ENCODE data around the gene TFF1.

The TFF1 gene

DNA sequence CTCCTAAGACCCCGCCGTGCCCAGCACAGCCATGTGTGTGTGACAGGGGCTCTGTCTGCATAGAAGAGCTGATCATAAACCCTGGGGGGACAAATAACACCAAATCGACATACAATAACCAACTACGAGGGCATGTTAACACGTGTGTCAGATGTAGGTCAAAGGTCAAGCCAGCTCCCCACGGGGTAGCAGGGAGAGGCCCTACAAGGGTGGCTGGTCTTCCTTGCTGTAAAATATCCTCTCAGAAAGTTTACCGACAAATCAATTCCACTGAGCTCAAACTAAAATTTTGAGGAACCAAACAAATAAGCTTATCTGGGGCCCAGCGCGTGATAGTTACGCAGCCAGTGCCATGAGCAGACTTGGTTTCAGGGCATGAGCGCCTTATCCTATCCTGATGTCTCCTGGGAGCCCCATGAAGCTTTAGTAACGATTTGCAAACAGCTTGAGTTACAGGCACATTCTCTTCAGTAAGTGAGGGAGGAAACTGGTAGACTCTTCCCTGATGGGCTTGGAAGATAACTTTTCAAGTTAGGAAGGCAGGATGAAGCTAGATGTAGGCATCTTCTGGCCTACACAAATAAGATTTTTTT, 32.2 kb upstream of the TFF1 start:
- in situ Hi-C loops (cut with HindIII; ENCODE audit: low sequenced_read_pairs): no loop called here

DNA sequence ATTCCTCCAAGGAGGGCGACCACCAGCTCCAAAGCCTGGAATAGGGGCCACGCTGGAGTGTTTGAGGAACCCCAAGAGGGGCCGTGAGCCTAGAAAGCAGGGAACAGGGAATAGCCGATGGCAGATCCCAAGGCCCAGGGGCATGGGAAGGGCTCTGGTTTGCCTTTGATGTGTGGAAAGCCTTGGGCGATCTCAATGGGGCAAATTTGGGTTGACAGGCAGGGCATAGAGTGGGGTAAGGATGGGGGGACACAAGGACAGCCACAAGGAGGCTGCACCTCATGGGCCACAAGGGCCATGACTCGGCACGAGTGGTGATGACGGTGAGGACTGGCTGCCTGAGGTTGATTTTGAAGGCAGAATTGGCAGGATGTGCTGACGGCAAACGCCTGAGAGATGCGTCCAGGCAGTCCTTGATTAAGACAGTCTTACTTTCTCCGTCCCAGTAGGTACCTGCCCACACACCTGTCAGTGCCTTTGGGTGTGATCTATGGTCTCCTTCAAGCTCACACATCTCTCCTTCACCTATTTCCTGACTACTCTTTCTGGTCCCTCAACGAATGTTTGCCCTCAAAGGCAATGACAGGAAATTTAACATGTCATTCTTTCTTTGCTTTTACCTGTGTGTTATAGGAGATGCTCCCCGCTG, 31.5 kb upstream of the TFF1 start:
- in situ Hi-C loops (cut with HindIII; ENCODE audit: low sequenced_read_pairs): no loop called here

DNA sequence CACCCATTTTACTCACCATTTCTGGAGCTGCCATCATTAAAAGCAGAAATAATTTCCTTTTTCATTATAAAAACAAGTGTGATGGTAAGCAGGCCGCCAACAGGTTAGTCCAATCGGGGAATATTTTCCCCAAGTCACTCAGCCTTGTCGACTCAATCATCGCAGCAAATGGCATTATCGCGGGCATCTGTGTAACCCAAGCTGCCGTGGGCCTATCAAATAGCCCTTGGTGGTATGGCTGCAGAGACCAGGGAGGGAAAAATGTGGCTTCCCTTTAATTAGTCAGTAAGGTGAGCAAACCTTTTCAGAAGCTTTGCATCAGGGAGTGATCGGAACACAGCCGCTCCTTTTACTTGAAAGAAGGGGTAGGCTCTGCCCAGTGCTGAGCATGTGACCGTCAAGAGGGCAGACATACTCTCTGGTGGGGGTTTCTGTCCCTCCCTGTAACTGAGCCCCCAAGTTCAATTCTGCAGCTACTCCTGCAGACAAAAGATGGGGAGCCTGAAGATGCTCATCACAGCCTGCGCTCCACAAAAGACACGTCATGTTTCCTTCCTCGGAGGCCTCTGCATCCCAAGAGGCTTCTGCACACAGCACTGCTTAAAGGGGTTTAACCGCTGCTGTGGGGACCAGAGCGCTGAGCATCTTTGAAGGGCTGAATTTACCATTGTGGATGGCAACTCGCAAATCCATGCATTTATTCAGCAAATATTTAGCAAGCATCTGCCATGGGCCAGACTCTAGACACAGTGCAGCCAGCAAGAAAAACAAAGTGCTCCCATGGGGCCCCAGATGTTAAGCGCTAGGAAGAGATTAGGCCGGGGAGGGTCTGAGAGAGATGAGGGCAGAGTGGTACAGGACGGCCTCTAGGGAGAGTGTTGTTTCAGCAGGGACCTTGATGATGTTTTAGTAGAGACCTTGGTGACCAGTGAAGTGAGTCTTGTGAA, 30.7 kb upstream of the TFF1 start:
- in situ Hi-C loops (cut with HindIII; ENCODE audit: low sequenced_read_pairs): no loop called here

DNA sequence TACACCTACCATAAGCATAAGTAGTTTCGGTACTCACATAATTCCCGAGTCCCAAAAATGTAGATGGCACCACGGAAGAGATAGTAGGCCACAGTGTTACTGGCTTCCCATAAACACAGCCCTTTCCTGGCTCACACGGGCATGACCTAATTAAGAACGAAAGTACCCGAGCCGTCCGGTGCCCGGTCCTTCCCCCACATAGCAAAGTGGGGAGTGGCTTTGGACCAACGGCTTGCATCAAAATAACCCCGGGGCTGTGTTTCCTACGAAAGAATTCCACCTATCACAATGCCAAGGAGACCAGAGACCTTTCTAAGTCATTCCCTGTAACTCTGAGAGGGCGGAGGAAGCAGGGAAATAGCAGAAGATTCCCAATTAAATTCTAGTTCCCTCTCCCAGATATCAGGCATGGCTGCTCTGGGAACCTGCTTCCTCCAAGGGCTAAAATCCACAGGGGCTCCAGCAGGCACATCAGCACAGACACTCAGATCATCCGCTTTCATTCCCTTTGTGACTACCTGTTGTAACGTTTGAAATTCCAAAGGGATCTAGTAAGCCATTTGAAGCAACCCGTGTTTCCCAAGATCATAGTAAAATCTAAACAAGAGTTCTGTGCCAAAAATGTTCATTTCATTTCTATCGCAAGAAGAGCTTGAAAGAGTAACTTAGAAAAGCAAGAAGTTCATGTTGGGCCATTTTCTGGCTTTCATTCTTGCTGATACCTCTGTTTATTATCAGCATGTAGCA, 29.7 kb upstream of the TFF1 start, which contains the start of gene TMPRSS3:
Gene TMPRSS3, minus strand, starts transcription at position 148 of the 747 bp plus-strand sequence. CDS start 635 bp downstream, outside the sequence.
- in situ Hi-C loops (cut with HindIII; ENCODE audit: low sequenced_read_pairs): no loop called here

DNA sequence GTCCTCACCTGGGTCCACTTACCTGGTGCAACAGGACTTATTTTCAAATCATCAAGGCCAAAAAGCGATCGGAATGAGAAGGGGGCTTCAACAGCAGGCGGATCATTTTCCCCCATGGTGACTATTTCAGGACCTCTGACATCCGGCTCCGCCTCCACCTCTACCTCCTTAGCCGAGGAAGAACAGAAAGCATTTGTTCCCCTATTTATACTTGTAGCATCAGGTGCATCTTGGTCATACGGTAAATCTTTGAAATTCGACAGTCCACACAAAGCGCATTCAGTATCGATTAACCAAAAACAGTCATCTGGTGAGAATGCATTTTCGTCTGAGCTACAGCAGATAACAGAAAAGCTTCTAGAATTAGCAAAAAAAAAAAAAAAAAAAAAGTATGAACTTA, 29.0 kb upstream of the TFF1 start:
- in situ Hi-C loops (cut with HindIII; ENCODE audit: low sequenced_read_pairs): no loop called here

DNA sequence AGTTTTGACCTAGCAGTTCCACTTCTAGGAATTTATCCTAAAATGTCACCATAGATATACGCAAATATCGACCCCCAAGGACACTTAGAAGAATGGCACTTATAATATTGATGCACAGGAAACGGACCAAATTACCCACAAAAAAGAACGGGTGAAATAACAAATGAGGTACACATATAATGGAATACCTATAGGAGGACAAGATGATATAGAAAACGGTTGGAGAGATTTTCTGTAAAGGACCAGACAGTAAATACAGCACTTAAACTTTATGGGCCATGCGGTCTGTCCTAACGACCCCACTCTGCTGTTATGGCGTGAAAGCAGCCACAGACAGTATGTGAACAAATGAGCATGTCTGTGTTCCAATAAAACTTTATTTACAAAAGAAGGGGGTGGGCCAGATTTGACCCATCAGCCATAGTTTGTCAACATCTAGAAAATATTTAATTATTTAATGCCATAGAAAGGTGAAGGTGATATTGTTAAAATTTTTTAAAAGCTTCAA, 27.2 kb upstream of the TFF1 start:
- in situ Hi-C loops (cut with HindIII; ENCODE audit: low sequenced_read_pairs): no loop called here

DNA sequence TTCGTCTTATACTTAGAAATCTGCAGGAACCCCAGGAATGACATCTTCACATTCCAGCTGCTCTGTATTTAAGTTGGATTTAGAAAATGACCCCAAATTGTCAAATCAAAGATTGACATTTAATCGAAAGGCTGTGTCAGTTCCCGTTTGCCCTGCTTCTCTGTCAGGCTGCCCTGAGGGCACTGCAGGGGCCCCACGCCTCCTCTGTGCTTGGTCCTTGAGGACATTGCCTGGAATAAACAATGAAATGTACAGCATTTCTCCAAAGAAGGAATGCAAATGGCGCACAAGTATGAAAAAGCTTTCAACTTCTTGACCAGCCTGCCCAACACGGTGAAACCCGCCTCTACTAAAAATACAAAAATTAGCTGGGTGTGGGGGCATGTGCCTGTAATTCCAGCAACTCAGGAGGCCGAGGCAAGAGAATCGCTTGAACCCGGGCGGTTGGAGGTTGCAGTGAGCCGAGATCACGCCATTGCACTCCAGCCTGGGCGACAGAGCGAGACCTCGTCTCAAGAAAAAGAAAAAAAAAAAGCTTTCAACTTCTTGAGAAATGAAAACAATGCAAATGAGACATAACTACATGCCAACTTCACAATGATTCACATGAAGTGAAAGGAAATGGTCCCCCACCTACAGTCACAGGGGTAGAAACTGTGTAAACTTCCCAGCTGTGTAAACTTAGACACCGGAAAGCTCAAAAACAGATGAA, 26.6 kb upstream of the TFF1 start:
- in situ Hi-C loops (cut with HindIII; ENCODE audit: low sequenced_read_pairs): no loop called here

DNA sequence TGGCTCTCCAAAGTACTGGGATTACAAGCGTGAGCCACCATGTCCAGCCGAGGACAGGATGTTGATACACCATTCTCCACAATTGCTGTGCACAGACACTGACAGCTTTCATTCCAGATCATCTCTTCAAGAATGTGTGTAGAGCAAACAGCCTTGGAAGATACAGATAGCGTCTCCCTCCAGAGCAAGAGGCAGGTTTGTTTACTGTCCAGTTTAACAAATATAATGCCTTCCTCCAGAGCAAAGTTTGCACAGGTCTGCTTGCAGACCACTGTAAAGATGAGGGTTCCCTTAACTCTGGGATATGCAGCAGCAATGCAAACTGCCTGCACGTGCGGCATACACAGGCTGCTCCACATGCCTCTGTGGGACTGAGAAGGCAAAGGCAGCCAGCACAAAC, 25.0 kb upstream of the TFF1 start:
- in situ Hi-C loops (cut with HindIII; ENCODE audit: low sequenced_read_pairs): no loop called here

DNA sequence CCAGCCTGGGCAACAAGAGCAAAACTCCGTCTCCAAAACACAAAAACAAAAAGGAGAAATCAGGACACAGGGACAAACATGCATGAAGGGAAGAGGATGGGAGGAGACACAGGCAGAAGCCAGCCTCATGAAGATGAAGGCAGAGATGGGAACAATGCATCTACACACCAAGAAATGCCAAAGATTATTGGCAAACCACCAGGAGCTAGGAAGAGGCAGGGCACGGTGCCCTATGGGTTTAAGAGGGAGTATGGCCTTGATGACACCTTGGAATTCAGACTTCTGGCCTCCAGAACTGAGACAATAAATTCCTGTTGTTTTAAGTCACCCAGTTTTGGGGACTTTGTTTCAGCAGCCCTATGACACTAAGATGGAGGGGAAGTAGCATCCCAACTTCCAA, 24.4 kb upstream of the TFF1 start:
- in situ Hi-C loops (cut with HindIII; ENCODE audit: low sequenced_read_pairs): no loop called here

DNA sequence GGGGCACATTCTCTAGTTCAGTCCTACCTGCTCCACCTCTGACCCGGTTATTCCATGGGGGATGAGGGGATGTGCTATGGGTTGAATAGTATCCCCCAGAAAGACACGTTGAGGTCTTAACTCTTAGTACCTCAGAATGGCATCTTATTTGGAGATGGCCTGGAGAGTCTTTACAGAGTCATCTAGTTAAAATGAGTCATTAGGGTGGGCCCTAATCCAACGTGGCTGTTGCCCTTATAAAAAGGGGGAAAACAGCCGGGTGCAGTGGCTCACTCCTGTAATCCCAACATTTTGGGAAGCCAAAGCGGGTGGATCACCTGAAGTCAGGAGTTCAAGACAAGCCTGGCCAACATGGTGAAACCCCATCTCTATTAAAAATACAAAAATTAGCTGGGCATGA, 23.9 kb upstream of the TFF1 start:
- in situ Hi-C loops (cut with HindIII; ENCODE audit: low sequenced_read_pairs): no loop called here

DNA sequence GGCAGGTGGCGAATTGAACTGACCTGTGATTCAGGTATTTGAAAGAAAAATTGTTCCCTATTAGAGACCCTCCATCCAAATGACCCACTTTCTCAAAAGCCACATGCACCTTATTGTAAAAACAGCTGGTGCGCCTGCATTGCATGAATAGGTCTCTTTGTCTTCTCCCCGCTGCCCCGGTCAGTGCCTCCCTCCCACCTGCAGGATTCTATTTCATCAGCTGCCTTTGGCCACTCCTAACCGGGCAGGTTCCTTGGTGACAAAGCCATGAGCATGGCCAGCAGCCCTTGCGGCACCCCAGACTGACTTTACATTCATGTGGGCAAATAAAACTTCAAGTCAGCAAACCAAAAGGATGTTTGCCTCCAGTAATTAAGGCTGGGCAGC, 23.1 kb upstream of the TFF1 start:
- in situ Hi-C loops (cut with HindIII; ENCODE audit: low sequenced_read_pairs): no loop called here

DNA sequence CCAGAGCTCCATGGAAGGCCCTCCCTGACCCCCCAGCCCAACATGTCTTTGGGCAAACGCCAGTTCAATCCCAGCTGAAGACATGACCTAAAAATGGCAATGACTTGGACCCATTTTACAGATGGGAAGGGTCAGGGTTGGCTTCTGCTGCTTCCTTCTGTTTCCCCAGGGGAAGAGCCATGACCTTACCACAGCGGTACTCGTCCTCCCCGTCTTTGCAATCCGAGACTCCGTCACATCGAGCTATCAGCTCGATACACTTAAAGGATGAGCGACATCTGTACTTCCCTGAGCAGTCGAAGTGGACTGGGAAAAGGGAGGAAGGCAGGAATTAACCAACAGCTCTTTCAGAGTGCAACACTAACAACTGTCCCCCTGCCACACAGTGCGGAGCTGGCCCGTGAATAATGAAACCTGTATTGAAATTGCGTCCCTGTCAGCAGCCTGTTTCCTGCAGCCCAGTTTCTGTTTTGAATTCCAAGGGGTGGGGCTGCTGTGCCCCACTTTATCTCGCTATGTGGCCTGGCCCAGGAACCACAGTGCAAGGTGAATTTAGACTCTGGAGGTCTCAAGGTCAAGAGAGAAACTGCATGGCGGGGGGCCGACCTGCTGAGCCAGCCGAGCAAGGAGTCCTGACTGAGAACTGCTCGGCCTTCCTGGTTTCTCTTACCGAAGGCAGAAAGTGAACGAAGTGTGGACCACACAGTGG, 22.6 kb upstream of the TFF1 start:
- in situ Hi-C loops (cut with HindIII; ENCODE audit: low sequenced_read_pairs): no loop called here

DNA sequence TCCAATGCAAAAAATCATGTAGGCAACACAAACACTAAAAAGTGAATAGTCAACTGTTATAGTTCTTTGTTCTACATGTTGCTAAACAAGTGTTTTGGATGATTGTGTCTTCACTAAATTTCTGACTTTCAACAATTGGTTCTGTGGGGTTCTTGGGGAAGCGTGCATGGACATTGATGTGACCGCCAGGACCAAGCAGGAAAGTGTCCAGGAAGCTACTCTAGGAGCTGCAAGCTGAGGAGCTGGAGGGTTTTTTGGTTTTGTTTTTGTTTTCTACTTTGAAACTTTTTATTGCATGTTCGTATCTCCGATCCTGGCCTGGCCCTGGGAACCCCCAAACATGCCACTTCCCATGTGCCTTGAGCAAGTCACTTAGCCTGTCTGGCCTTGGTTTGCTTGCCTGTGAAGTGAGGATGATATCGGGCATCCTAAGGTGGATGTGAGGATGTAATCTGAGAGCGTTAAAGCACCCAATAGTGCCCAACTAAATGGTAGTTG, 21.6 kb upstream of the TFF1 start:
- in situ Hi-C loops (cut with HindIII; ENCODE audit: low sequenced_read_pairs): no loop called here

DNA sequence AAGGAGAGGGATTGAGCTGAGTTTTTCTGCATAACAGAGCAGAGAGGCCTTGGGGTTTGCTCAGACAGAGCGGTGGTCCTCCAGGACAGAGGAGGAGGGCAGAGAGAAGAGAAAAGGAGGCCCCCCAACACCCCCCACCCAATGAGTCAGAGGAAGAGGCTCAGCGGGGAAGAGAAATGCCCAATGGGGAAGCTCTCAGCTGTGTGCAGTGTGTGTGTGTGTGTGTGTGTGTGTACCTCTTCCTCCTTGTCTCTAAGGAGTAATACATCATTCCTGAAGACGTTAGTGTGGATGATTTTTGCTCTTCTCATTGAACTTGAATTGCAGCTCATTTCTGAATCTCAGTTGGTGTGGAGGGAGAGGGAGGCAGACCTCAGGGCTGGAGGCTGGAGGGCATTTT, 20.8 kb upstream of the TFF1 start:
- in situ Hi-C loops (cut with HindIII; ENCODE audit: low sequenced_read_pairs): no loop called here

DNA sequence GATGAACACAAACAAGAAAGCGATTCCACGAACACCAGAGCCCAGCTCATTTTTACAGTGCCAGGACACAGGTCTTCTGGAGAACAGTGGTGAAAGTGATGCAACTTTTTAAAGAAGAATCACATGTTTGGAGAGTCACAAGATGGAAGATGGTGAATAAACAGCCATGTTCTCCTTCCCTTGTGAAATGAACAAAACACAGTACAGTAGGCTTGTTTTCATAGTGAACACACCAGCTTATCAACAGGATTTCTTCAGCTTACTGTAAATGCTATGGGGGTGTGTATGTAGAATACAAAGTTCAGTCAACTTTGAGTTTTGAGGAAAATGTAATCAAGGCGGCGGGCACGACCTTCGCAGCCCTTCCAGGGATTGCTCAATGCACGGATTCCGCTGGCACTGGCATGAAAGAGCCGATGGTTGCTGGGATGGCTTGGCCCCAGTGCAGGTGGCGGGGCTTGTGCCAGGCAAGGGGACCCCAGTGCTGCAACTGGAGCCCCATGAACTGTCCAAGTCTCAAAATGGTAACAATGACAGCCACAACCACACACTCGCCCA, 19.8 kb upstream of the TFF1 start:
- in situ Hi-C loops (cut with HindIII; ENCODE audit: low sequenced_read_pairs): no loop called here

DNA sequence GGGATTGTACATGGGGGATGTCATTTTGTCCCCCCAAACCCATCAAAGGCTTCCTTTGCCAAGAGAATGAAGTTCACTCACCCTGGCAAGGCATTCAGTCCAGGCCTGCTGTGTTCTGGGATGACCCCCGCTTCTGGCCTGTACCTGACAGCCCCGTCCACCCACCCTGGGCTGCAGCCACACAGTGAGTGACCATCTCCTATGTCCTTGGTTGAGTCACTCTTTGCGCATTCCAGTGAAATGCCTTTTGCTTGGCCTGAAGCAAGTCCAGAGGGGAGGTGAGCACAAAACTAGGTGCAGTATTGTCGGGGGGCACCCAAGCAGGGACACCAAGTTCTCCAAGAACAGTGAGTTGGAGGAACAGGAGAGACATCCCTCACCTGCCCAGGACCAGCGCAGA, 19.3 kb upstream of the TFF1 start:
- in situ Hi-C loops (cut with HindIII; ENCODE audit: low sequenced_read_pairs): no loop called here

DNA sequence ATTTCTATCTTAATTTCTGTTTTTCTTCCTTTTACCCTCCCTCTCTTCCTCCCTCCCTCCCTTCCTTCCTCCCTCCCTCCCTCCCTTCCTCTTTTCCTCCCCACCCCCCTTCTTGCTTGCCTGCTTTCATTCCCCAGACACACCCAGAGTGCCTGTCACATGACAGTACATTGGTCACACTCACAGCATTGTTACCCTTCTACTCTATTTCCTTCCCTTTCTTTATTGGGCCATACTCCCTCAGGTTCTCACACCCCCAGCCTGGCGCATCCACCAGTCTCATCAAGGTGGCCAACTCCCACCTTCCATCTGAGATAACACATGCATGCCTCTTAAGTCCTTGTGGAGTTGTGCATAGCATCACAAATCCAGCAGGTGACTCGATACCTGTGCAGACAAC, 18.7 kb upstream of the TFF1 start:
- in situ Hi-C loops (cut with HindIII; ENCODE audit: low sequenced_read_pairs): no loop called here

DNA sequence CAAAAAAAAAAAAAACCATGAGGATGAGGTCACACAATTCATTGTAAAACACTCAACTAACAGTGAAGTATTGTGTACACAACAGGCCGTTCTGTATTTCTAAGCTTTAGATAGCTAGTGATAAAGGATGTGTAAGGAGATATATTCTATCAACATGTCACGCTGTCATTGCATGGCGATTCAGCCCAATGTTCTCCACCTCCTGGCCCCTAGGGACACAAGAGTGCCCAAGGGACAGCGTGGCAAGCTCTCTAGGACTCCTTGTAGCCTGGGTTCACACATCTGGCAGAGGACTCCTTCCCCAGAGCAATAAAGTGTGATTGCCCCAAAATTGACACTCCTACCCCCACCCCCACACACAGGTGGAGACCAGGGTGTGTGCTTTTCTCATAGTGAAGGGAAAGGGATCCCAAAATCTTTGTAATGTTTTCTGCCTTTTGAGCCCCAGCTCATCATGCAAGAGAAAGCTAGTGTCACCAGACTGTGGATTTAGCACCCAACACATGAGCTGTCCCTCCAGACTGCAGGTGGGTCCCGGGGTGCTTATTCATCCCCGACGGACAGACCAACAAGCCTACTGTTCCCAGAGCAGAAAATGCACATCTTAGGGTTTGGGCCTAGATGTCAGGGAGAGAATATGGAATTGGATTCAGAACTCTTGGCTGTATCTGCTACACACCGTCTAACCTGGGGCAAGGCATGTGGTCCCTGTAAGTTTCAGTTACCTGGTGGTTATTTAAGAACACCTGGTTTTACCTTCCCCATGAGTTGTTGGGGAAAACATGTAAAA, 18.0 kb upstream of the TFF1 start:
- in situ Hi-C loops (cut with HindIII; ENCODE audit: low sequenced_read_pairs): no loop called here

All from DLD1 (cell line).